ENCODE results near the gene CADM1.

The CADM1 gene

DNA sequence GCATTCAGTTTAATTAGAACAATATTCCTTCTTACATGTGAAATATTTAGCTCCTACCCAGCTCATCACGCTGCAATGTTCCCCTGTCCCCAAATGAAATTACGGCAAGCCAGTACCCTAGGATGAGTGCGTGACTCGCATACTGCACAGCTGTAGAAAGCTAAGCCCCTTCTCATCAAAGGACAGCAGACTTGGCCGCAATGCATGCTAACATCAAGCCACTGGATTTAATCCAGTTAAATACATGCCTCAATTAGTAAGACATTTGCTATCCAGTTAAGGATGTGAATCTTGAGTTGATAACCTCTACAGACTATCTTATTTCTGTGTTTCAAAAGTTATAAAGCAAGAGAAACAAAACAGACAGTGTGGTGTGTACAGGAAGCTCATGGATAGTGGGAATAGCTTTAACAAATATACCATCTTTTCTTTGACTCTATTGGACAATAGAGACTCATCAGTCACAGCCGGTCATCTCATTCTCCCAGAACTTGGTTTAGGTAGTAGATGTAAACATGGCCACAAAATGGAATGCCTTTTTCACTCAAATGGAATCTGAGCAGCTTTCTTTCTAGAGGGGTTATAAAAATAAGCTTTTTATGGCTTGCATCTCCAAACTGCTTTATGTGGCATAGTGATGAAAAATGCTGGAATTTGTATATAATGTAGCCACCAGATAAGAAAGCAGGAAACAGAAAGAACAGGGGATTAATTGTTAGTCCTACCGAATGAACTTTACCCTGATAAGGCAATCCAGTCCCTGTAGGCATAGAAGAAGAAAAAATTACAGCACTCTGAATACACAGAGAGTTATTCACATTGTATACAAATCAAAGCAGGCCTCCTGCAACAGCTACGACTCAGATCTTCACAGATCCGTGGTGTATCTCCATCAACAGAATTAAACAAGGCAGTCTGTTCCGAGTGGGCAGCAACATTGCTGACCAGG lies 224.1 kb downstream of the CADM1 start:
- DNase-seq (ENCODE audit: low spot score), result no peak

DNA sequence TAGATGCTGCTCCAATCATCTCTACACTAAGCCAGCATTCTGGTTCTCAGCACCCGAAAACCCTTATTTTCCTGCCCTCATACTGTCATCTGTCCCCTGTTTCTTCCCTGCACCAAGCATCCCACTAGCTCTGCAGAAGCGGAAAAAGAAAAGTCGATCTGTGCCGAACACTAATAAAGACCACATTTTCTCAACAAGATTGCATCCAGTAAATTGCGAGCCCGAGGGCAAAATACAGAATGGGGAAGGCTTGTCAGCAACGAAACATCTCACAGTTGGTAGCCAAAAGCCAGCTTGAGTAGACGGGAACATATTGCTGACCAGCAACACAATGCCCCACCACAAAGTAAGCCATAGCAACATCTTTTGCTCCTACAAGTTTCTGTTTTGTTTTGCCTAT lies 227.4 kb downstream of the CADM1 start:
- peak; percentile 43 for DNase-seq (ENCODE audit: low spot score)

DNA sequence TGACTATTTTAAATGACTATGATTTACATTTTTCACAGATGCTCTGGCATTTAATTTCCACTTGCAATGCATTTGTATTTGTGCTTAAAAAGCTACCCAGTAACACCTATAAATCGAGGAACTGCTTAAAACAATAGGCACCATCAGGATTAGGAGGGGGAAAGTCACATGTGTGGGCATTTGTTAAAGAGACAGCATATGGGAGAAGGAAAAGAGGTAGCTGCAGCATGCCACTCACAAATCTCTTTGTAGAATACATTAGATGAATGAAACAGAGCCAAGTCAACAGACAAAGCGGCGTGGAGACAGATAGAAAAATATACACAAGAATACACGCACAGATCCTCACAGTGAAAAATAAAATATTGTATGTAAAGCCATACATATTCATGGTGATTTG lies 228.0 kb downstream of the CADM1 start:
- no peak for DNase-seq (ENCODE audit: low spot score)

DNA sequence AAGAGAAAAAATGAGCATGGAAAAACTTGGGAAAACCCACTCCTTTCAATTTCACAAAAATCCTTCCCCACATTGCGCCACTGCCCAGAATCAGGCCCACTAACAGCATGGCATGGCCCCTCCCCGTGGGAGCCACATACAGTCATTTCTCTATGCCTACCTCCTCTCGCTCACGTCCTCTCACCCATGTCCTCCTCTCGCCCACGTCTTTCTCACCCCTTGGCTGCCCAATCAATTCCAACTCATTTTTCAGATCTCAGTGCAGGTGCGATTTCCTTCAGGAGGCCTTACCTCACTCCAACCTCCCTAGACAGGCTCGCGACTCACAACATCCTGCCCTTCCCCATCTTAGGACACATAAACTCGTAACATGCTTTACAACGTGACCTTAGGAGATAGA lies 229.2 kb downstream of the CADM1 start:
- no peak for DNase-seq (ENCODE audit: low spot score)

DNA sequence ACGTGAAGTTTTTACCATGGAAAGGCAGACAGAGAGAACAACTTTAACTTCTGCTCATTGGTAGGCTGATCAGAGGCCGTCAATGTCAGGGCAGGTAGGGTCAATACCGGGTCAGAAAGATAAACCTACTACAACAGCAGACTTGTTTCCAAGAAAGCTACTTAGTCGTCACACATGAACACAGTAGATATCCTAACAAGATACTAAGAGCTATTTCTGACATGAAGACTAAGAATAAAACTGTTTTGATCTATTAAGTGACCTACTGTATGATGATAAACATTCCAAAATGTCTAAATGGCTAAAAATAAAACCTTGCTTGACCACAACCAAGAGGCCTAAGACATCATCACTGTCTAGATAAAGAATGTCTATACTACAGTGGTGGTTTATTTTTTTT lies 231.3 kb downstream of the CADM1 start:
- DNase-seq (ENCODE audit: low spot score), result no peak

DNA sequence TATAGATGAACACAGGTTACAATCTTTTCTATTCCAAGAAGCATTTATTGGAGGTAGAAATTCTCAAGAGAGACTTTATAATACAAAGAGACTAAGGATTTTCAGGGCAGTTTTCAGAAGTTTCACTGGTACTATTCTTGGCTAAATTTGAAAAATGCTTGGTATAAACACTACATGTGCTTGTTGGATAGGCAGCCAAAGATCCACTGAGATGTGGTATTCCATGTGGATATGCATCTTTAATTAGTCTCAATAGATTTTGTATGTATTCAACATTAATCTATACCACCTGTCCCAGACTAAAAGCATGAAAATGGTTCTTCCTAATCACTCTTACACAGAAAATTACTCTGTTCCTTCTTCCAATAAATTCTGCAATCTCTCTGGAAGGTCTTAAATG lies 232.6 kb downstream of the CADM1 start:
- no peak for DNase-seq (ENCODE audit: low spot score)

DNA sequence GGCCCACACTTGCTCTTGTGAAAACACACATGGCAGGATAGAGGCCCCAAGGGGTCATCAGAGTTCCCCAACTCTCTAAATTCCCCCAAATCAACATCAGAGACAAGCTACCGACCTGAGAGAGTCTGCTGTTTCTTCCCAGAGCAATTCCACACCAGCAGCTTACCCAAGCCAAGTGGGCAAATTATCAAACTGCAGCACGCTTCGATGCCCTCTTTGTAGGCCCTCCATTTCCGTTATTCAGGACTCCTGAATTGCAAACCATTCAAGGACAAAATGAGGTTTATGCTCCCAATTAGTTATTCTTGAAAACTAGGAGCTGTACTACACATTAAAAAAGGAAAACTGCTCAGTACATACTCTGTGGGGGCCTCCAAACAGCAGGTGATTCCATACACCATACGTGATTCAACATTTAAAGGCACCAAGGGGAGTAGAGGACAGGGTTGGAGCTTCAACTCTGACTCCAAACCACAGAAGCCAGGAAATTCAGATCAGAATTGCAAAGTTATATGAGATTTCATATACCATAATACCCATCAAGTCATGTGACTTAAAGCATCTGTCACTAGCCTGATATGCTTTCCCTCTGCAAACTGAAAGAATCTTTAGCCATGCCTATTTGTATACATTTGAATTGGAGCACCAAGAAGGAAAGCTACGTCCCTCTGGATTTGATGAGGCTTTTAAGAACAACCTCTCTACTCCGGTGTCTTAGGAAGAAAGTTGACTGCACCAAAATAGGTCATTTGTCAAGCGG lies 234.8 kb downstream of the CADM1 start:
- no peak for DNase-seq (ENCODE audit: low spot score)

DNA sequence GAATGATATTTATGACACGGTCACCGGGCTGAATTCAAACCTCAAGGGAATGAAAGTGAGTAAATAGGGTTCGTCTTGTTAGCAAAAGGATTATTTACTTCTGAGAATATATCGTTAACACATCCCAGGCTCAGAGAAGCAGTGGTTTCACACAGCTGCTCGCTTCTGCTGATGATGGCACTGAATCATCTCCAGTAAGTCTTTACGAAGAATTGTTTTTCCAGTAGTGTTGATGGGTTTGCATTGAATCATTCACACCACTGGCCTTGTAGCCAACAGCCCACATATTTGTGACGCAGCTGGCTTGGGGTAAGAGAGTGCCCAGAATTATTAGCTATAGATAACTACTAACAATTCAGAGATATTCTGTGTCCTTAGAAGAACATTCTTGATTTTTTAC lies 236.3 kb downstream of the CADM1 start:
- no peak for DNase-seq (ENCODE audit: low spot score)

DNA sequence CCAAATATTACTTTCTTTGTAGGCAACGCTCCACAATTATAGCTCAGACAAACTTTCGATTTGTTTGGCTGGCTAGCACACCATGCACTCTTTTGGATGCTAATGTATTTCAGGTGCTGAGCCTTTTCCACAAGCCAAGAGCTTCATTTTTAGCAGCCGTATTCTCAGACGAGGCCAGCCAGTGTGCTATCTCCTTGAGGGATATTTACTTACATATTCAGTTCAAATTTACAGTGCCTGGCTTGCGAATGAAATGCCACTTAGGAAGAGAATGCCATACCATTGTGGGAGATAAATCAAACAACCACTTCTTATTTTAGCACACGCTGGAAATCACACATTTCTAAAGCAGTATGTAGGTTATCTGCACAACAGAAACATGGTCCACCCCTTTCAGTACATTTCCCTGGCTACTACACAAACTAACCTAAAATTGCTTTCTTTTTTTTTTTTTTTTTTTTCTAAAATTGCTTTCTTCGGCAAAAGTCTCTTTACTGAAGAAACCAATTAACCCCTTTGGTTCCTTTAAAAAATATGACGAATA lies 236.9 kb downstream of the CADM1 start:
- DNase-seq (ENCODE audit: low spot score), result no peak

DNA sequence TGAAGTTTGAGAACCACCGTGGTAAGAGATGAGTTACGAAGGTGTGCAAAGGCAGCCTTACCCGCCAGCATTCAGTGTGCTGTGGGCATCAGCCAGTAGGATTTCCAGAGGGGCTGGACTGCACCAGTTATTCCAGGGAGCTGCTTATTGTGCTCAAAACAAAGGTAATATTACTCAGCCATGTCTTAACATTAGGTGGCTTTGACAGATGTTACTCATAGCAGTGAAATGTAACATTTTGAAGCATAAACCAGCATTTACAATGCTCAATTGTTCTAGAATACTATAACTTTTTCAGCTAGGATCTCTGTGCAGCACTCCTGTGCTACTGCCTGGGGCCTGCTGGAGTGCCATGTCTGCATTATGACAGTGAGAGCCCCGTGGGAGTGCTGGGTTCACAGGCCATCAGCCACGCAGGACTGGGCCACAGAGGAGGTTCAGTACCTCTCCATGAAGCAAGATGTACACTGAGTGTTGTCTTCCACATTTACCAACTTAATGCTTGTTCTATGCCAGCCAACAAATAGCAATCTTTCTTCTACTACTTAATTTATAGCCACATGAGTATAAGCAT lies 238.1 kb downstream of the CADM1 start:
- no peak for DNase-seq (ENCODE audit: low spot score)

DNA sequence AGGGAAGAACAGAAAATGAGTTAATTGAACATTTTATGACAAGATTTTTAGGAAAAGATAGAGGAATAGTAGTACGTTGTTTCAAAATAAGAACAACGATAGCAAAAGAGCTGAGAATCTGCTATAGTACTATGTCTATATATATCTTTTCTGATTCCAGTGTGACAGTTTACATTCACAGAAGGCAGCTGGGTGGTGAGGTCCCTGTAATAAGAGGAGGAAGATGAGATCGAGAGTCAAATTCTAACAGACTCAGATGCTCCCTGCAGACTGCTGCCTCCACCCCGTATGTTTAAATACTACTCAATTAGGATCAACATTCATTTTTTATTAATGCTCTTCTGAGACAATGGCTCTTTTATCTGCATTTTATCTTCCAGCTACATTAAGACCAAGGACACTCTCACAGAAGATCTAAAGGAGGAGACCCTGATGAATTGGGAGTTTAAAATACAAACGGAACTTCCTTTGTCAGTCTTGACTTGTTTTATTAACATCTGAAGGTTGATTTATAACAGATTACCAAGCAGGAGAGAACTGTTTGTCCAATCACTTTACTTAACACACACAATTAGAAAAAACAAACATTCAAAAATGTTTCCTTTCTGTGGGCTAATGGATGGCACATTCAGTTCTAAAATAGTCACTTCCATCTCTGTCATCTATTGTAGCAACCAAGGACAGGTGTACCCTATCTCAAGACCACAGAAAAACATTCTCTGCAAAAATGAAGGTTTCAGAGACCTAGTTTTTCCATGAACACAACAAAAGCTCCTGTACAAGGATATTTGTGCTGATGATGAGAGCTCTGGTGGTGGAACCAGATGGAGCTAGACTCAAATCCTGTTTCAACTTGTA lies 240.2 kb downstream of the CADM1 start:
- DNase-seq (ENCODE audit: low spot score), result no peak

DNA sequence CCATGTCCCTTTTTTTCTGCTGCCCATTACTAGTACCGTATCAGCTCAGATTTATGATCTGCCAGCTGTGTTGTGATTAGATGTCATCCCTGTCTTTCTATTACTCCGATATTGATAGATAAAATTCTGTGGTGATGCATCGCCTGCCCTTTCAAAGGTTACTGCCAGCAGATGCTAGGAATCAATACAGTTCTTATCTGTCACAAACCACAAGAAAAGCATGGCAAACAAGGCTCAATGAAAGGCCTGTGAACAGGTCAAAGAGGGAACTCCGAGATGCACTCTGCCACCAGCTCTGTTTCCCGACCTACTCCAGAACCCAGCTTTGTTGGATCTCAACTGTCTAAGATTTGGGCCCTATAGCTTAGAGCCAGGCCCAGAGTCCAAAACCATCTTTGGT lies 246.0 kb downstream of the CADM1 start:
- DNase-seq (ENCODE audit: low spot score), result no peak

DNA sequence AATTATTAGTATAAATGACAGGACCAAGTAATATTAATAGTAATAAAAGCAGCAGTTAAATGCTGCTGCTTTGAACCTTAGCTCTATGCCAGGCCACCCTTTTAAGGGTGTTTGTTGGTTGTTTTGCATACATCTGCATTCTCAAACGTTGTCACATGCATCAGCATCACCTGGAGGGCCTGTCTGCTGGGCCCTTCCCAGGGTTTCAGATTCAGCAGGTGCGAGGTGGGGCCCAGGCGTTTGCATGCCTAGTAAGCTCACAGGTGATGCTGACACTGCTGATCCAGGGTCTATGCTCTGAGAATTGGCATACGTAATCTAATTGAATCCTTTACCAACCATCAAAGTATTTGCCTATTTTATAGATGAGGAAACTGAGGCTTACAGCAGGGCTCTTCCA lies 246.5 kb downstream of the CADM1 start:
- no peak for DNase-seq (ENCODE audit: low spot score)

DNA sequence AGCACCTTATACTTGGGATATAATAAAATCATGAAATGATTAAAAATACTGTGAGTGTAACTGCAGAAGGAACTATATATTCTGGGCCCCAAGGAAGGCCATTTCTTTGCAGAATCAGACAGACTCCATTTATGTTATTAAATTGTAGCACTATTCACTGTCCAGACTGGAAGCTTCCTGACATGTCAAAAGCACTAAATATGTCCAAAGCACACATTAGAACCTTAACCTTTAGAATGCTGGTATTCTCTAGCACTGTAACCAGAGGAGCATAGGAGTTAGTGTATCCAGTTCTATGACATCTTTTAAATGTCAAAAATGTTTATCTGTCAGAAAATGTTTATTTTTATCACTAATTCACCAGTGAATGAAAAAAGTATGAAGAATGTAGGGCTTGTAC lies 246.9 kb downstream of the CADM1 start:
- DNase-seq (ENCODE audit: low spot score), result no peak

DNA sequence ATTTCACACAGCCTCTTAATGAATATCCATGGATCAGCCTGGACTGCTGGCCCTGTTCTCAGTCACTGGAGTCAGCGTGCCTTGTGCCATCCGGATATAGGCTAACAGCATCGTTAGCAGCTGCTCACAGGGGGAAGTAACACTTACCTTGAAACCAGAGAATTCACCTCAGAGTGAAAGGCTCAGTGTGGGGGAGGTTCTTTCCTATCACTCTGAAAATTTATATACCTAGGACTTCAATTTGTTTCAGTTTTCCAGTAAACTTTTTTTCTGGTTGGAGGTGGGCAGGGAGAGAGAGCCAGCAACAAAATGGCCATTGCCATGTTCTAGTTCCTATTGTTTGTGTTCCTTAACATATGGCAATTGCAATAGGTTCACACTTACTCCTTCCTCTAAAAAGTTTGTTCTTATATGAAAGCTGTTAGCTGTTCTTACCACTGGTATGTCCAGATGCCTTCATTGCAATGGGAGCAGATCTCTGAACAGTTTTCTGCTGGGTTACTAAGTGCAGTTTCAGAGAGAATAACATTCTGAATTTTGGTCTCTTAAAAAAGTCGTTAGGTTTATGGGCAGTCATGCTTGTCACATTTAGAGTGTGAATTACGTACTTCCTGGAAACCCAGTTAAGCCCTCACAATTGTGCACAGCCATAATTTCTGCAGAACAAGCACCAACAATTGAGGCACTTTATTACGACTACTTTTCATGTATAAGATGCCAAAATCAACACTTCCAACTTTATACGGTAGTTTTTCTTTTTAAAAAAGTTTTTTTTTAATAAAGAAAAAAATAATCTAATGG lies 247.6 kb downstream of the CADM1 start:
- DNase-seq (ENCODE audit: low spot score), result no peak

DNA sequence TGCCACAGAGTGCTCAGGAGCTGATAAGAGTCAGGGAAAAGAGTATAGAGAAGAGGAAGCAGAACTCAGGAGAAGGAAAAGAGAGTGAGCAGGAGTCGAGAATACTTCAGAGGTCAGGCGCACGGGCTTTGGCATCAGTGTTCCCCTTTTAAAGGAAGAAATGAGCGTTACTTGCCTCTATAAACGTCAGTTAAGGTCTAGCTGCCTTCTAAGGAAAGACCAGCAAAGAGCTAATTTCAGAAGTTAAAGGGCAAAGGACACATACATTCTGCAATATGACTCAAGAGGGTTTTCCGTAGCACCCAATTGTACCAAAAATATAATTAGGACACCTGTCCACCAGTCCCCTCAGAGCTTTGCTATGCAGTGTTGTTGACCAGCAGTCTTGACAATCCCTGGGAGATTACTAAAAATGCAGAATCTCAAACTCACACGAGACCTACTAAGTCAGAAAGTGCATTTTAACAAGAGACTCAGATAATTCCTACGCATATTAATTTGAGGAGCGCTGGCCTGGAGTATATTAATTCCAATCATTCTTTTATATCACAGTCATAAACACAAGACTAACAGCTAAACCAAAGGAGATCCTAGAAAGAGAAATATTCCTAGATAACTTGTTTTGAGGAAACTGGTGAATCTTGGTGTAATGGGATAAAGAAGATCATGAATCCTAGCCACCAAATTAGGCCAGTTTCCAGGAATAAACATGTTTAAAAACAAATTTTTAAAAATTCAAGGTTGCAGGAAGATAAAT lies 249.0 kb downstream of the CADM1 start:
- no peak for DNase-seq (ENCODE audit: low spot score)

DNA sequence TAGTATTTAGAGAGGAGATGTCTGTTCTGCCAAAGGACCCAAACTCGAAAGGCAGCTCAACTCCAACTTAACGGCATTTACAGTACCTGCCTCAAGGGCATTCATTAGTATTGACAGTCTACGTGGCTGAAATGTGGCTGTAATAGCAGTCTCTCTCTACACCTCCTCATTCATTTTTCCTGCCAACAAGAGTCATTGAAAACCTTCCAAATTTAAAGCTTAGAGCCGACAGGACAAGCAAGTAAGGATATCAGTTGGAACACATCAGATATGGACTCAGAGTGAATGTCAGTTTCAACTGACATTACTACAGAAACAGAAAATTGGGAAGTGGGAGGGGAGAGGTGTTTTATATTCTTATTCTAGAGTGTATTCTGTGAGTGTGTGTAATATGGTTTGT lies 253.1 kb downstream of the CADM1 start:
- no peak for DNase-seq (ENCODE audit: low spot score)

DNA sequence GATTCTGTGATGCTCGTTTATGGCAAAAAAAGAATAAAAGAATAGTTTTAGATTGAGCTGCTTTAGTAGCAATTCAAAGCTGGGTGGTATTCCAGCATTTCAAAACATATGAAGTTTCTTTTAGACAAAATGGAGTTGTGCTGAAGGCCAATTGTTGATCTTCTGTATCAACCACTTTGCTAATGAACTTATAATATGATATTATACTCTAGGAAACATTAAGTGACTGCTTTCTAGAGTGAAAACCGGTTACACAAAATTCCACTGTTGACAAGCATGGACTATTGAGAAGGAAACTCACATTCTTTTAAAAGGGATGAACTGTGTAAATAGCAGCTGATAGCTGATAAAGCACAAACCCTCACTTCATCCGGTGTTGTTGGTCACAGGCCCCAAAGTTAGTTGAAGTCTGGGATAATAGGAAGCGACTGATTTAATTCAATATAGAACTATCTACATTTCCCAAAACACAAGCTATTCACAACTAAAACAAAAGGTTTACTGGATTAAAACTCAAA lies 255.1 kb downstream of the CADM1 start:
- no peak for DNase-seq (ENCODE audit: low spot score)

DNA sequence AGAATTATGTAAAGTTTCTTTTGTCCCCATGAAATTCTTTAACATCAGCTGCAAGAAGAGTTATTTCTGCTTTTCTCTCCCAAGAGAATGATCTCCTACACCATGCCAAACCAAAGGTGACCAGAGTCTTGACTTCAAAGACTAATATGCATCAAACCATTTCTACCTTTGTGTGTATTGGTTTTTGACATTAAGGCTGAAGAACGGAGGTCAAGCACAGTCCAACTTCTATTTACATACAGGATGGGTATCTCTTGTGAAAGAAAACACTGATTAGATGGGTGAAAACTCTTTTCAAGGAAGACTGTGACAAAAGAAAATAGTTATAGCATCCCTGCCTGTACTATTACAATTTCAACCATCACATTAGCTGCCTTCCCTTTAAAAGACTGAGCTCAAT lies 256.3 kb downstream of the CADM1 start:
- no peak for DNase-seq (ENCODE audit: low spot score)

DNA sequence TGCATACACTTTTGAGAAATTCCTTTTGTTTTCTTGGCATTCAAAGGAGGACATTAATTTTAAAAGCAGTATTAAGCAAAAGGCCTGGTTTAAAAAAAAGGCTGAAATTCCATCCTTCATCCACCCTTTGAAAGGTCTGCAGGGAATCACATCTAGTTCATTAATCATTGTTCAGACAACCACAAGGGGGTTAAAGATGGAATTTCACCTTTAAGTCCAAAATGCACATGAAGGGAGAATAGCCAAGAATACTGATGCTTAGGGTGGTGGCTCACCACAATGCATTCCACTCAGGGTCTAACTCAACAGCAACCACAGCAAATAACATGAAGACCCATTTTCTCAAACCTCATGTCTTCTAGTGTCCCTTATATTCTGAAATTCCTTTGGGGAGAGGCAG lies 256.9 kb downstream of the CADM1 start:
- peak; percentile 14 for DNase-seq (ENCODE audit: low spot score)

Data from AG20443 (cell line).